ENCODE results near the gene PLXNB2. TPM values are rescaled to one million over a fixed set of nuclear protein-coding genes. Genes with fewer than 3 reads are reported as not detected.
"Not testable (repeated sequence)": the region's sequence is repeated elsewhere in the genome, so short reads cannot be mapped to it uniquely, and the experiment has no call there.

PLXNB2 gene
- total RNA-seq, 1 experiment from 2014 or later: 260 TPM

DNA sequence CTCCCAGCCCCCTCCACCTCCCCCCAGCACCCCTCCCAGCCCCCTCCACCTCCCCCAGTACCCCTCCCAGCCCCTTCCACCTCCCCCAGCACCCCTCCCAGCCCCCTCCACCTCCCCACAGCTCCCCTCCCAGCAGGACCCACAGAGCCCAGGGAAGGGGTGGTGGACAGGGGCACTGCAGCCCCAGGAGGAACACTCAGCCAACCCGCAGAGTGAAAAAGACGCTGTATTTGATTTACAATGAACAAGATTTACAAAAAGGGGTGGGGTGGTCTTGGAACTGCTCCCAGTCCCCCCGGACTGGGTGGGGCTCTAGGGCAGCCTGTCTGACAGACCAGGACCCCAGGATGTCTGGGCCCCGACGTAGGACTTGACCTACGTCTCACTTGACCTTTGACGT lies 32.7 kb downstream of the PLXNB2 start:
- Histone ChIP-seq H3K4me1 (replicated peaks; ENCODE audit: insufficient read depth) (peaks cover 29% of the 10 kb centered on the region), H3K9me2 (ENCODE audit: insufficient read depth) (no peaks in the 10 kb centered on the region), H3F3A (ENCODE audit: insufficient read depth, low read depth) (peaks cover 79% of the 10 kb centered on the region), H3K79me2 (ENCODE audit: low read depth) (peaks cover 1% of the 10 kb centered on the region; the same call in 1 of the 2 replicates), H3K4me2 (no peak overlapping the region), H3K4me3 (no peak overlapping the region), H3K27me3 (ENCODE audit: insufficient read depth, low read depth) (no peaks in the 10 kb centered on the region), H4K20me1 (ENCODE audit: insufficient read depth) (peaks cover 26% of the 10 kb centered on the region), H3K9me3 (ENCODE audit: insufficient read depth, low read depth) (no peaks in the 10 kb centered on the region), H2AFZ (no peak overlapping the region), H3K36me3 (ENCODE audit: low read depth) (peaks cover 48% of the 10 kb centered on the region), H3K27ac (no peak overlapping the region)
- no peak for DNase-seq
- no TSS peak for BruUV-seq (replicated peaks)
- ChIA-PET POLR2A (ENCODE audit: unreplicated experiment) (no interaction called here), CTCF (no interaction called here)
- intact Hi-C loops (cut with micrococcal nuclease; ENCODE audit: unreplicated experiment): loop anchor here (5.0 kb wide), 2 partner anchors 33 to 68 kb away; partner anchors contain the start of genes PLXNB2 and PPP6R2
- TF ChIP-seq EZH2 (IDR thresholded peaks at IDR 0.05; ENCODE audit: low read depth) (no peak), CTCF (conservative IDR thresholded peaks at IDR 0.05) (0 out of 2 replicates have a peak, but pooled peaks have one; percentile 22)

GRCh38 chr22:50274311-50274710 lies 33.1 kb downstream of the PLXNB2 start:
- Histone ChIP-seq H3K36me3 (ENCODE audit: low read depth) (peaks cover 43% of the 10 kb centered on the region), H3K4me3 (no peak overlapping the region), H3K27me3 (ENCODE audit: insufficient read depth, low read depth) (no peaks in the 10 kb centered on the region), H4K20me1 (ENCODE audit: insufficient read depth) (peaks cover 26% of the 10 kb centered on the region), H3K27ac (no peak overlapping the region), H3K4me1 (replicated peaks; ENCODE audit: insufficient read depth) (peaks cover 33% of the 10 kb centered on the region), H3F3A (ENCODE audit: insufficient read depth, low read depth) (peaks cover 79% of the 10 kb centered on the region), H3K9me2 (ENCODE audit: insufficient read depth) (no peaks in the 10 kb centered on the region), H2AFZ (no peak overlapping the region), H3K9me3 (ENCODE audit: insufficient read depth, low read depth) (no peaks in the 10 kb centered on the region), H3K4me2 (no peak overlapping the region), H3K79me2 (ENCODE audit: low read depth) (no peaks in the 10 kb centered on the region)
- POLR2A ChIA-PET (ENCODE audit: unreplicated experiment): no interaction called here
- CTCF ChIA-PET: no interaction called here
- no TSS peak for BruUV-seq (replicated peaks)
- TF ChIP-seq CTCF (conservative IDR thresholded peaks at IDR 0.05) (peak; percentile 51), EZH2 (IDR thresholded peaks at IDR 0.05; ENCODE audit: low read depth) (no peak)
- DNase-seq: peak; percentile 58 to 71
- intact Hi-C loops (cut with micrococcal nuclease; ENCODE audit: unreplicated experiment): loop anchor here (5.0 kb wide), 2 partner anchors 33 to 68 kb away; partner anchors contain the start of genes PLXNB2 and PPP6R2

- POLR2A ChIA-PET (ENCODE audit: unreplicated experiment); BruUV-seq (replicated peaks); H3K27ac ChIP-seq; DNase-seq; H2AFZ ChIP-seq; H3K9me3 ChIP-seq (ENCODE audit: insufficient read depth, low read depth); H3K79me2 ChIP-seq (ENCODE audit: low read depth); H3K4me3 ChIP-seq; CTCF ChIA-PET; H3K9me2 ChIP-seq (ENCODE audit: insufficient read depth); H3K27me3 ChIP-seq (ENCODE audit: insufficient read depth, low read depth); H3K4me2 ChIP-seq: not testable (repeated sequence)
- intact Hi-C loops (cut with micrococcal nuclease; ENCODE audit: unreplicated experiment): loop anchor here (5.0 kb wide), 2 partner anchors 34 to 69 kb away; partner anchors contain the start of genes PLXNB2 and PPP6R2
- H4K20me1 ChIP-seq (ENCODE audit: insufficient read depth): peaks cover 20% of the 10 kb centered on the region
- H3K36me3 ChIP-seq (ENCODE audit: low read depth): peaks cover 38% of the 10 kb centered on the region
- peaks cover 80% of the 10 kb centered on the region for H3F3A ChIP-seq (ENCODE audit: insufficient read depth, low read depth)
- peaks cover 39% of the 10 kb centered on the region for H3K4me1 ChIP-seq (replicated peaks; ENCODE audit: insufficient read depth)
Observed at GRCh38 chr22:50273781-50274180, 33.7 kb downstream of the PLXNB2 start.

- H3K4me2 ChIP-seq; H3K79me2 ChIP-seq (ENCODE audit: low read depth); H3K9me2 ChIP-seq (ENCODE audit: insufficient read depth); H3K4me3 ChIP-seq; DNase-seq; BruUV-seq (replicated peaks); POLR2A ChIA-PET (ENCODE audit: unreplicated experiment); H3K27ac ChIP-seq; H3K27me3 ChIP-seq (ENCODE audit: insufficient read depth, low read depth); H2AFZ ChIP-seq; H3K9me3 ChIP-seq (ENCODE audit: insufficient read depth, low read depth): not testable (repeated sequence)
- Histone ChIP-seq H4K20me1 (ENCODE audit: insufficient read depth) (peaks cover 20% of the 10 kb centered on the region), H3F3A (ENCODE audit: insufficient read depth, low read depth) (peaks cover 81% of the 10 kb centered on the region), H3K4me1 (replicated peaks; ENCODE audit: insufficient read depth) (peaks cover 43% of the 10 kb centered on the region), H3K36me3 (ENCODE audit: low read depth) (peaks cover 36% of the 10 kb centered on the region)
- peak; percentile 15; the same call in 1 of the 2 replicates for TF ChIP-seq CTCF (conservative IDR thresholded peaks at IDR 0.05)
- intact Hi-C loops (cut with micrococcal nuclease; ENCODE audit: unreplicated experiment): loop anchor here (5.0 kb wide), 2 partner anchors 34 to 69 kb away; partner anchors contain the start of genes PLXNB2 and PPP6R2
- CTCF ChIA-PET: interaction anchor here (0.5 kb wide), 1 partner anchor 57 kb away, joined by 6 read pairs; no protein-coding TSS in a partner anchor
Observed at GRCh38 chr22:50273352-50273751, 34.1 kb downstream of the PLXNB2 start.
